Thyroid gland (tissue), 4 donors: Measurements from ENCODE around the gene FOXJ2. TPM values are rescaled to one million over a fixed set of nuclear protein-coding genes. Genes with fewer than 3 reads are reported as not detected.

Source experiments
- DNase-seq, 2 donors: peaks; one replicate each; pipeline ENCODE4 v3.0.0-alpha.2; 2019
- H3K27ac ChIP-seq, 3 donors: fragments of 200-600 bp; sonication (generic); 1 replicate in 2 of 3; 2 replicates in 1 of 3; pipeline ENCODE4 v1.5.1; 2016 to 2019; ENCODE audit warnings: mild to moderate bottlenecking in 1 of 3, moderate library complexity in 1 of 3
- H3K27me3 ChIP-seq: fragments of 200-600 bp; sonication (generic); one replicate; pipeline ENCODE4 v1.5.1; 2019
- H3K36me3 ChIP-seq, 2 donors: fragments of 200-600 bp; sonication (generic); one replicate each; pipeline ENCODE4 v1.5.1; 2016 to 2019
- H3K4me1 ChIP-seq, 2 donors: fragments of 200-600 bp; sonication (generic); one replicate each; pipeline ENCODE4 v1.5.1; 2017 to 2019
- H3K4me3 ChIP-seq, 3 donors: fragments of 200-600 bp; sonication (generic); replicated peaks in 1 of 3; 1 replicate in 2 of 3; 2 replicates in 1 of 3; pipeline ENCODE4 v1.5.1; 2016; ENCODE audit warnings: mild to moderate bottlenecking in 1 of 3
- H3K9me3 ChIP-seq: fragments of 200-600 bp; sonication (generic); one replicate; pipeline ENCODE4 v1.5.1; 2017
- POLR2A ChIP-seq, 2 donors: fragments of 450-650 bp; IDR thresholded peaks; one replicate each; pipeline ENCODE4 v1.6.1; 2017; ENCODE audit warnings: antibody characterized with exemption in 2 of 2, mild to moderate bottlenecking in 2 of 2, moderate library complexity in 1 of 2
- WGBS, 2 donors: methylation state at CpG; one replicate each; pipeline ENCODE4 v1.1.5; 2017; 5-methylcytosine and 5-hydroxymethylcytosine counted together
- intact Hi-C: fragments of 100-400 bp; cut with DNase I; formaldehyde crosslinking; loops from one replicate; pipeline ENCODE4 v1.15.1; 2023
- total RNA-seq, 4 donors: library from RNA; depleted of rRNA; stranded (reverse); fragments of >200 nt; gene quantifications; one replicate each; pipeline ENCODE4 v1.2.3, GENCODE V29; 2016
- TF ChIP-seq, protein P1 (sequence below), 6 experiments: fragments of 200-600 bp in 3 of 6; fragments of 450-650 bp in 3 of 6; sonication (generic) in 3 of 6; IDR thresholded peaks; one replicate each; pipeline ENCODE4 v1.5.1; 2016 to 2019; ENCODE audit warnings: antibody characterized with exemption in 6 of 6, mild to moderate bottlenecking in 2 of 6, inconsistent platforms in 1 of 6, moderate library complexity in 1 of 6

FOXJ2 gene
- total RNA-seq, 4 donors from 2014 or later = 14.0 to 18.3 (median 14.9) TPM

- peaks cover 0 to 8% of the 10 kb centered on the region in 2 donors for H3K4me1 ChIP-seq
- TF ChIP-seq, protein P1, sequence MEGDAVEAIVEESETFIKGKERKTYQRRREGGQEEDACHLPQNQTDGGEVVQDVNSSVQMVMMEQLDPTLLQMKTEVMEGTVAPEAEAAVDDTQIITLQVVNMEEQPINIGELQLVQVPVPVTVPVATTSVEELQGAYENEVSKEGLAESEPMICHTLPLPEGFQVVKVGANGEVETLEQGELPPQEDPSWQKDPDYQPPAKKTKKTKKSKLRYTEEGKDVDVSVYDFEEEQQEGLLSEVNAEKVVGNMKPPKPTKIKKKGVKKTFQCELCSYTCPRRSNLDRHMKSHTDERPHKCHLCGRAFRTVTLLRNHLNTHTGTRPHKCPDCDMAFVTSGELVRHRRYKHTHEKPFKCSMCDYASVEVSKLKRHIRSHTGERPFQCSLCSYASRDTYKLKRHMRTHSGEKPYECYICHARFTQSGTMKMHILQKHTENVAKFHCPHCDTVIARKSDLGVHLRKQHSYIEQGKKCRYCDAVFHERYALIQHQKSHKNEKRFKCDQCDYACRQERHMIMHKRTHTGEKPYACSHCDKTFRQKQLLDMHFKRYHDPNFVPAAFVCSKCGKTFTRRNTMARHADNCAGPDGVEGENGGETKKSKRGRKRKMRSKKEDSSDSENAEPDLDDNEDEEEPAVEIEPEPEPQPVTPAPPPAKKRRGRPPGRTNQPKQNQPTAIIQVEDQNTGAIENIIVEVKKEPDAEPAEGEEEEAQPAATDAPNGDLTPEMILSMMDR (IDR thresholded peaks at IDR 0.05) = no peak
- TF ChIP-seq POLR2A (IDR thresholded peaks at IDR 0.05) = no peak
- H3K36me3 ChIP-seq = no peaks in the 10 kb centered on the region
- H3K27me3 ChIP-seq = no peaks in the 10 kb centered on the region
- DNase-seq = no peak
- no peak overlapping the region for H3K27ac ChIP-seq
- WGBS, 2 donors = 71 to 86% methylated on average over 4 of the region's 4 CpGs
- H3K9me3 ChIP-seq = no peaks in the 10 kb centered on the region
- intact Hi-C loops = no loop called here
- no peak overlapping the region for H3K4me3 ChIP-seq
Measured at GRCh38 chr12:8077207-8077606, 44.7 kb downstream of the FOXJ2 start.

DNA sequence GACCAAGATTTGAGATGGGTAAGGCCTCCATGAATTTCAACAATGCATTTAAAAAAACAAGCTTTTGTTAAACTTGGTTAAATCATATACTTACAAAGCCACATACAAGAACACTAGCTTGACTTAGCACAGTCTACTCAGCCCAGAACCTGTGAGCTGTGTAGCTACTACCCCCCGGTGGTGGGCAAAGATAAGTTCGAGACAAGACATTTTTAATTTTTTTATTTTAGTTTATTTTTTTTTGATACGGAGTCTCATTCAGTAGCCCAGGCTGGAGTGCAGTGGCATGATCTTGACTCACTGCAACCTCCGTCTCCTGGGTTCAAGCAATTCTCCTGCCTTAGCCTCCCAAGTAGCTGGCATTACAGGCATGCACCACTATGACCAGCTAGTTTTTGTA lies 45.9 kb downstream of the FOXJ2 start:
- TF ChIP-seq, protein P1 (IDR thresholded peaks at IDR 0.05) = peak in 2 of 6 experiments; percentile 24 to 28
- TF ChIP-seq POLR2A (IDR thresholded peaks at IDR 0.05) = no peak
- DNase-seq = peak in 1 of 2 donors; percentile 9
- Histone ChIP-seq H3K36me3 (no peaks in the 10 kb centered on the region), H3K9me3 (no peaks in the 10 kb centered on the region), H3K27ac (no peak overlapping the region), H3K27me3 (no peaks in the 10 kb centered on the region), H3K4me1 (peaks cover 6 to 12% of the 10 kb centered on the region in 2 donors), H3K4me3 (no peak overlapping the region)
- intact Hi-C loops = no loop called here
- 34 to 37% methylated on average over 4 of the region's 4 CpGs for WGBS, 2 donors

DNA sequence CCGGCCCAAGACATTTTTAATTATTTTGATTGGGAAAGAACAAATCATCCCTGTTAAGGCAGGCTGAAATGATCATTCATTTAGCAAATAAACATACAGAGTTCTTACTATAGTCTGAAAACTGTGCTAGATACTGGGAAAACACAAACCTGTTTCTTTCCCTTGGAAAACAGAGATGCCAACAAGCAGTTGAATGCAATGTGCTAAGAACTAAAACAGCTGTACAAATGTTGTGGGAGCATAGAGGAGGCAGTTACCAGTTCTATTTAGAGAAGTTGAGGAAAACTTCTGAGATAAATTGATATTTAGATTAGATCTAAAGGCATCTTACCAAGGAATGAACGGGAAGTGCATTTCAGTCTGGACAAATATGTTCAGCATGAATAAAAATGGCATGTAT lies 46.4 kb downstream of the FOXJ2 start:
- H3K36me3 ChIP-seq = no peaks in the 10 kb centered on the region
- no peaks in the 10 kb centered on the region for H3K9me3 ChIP-seq
- intact Hi-C loops = no loop called here
- peaks cover 8 to 12% of the 10 kb centered on the region in 2 donors for H3K4me1 ChIP-seq
- H3K4me3 ChIP-seq = no peak overlapping the region
- H3K27me3 ChIP-seq = no peaks in the 10 kb centered on the region
- WGBS, 2 donors = 79 to 86% methylated on average over 2 of the region's 2 CpGs
- TF ChIP-seq POLR2A (IDR thresholded peaks at IDR 0.05) = no peak
- TF ChIP-seq, protein P1 (IDR thresholded peaks at IDR 0.05) = no peak
- no peak for DNase-seq
- no peak overlapping the region for H3K27ac ChIP-seq

- DNase-seq = no peak
- Histone ChIP-seq H3K27me3 (no peaks in the 10 kb centered on the region), H3K9me3 (no peaks in the 10 kb centered on the region), H3K4me1 (peaks cover 8 to 12% of the 10 kb centered on the region in 2 donors), H3K27ac (no peak overlapping the region), H3K4me3 (no peak overlapping the region), H3K36me3 (no peaks in the 10 kb centered on the region)
- TF ChIP-seq POLR2A (IDR thresholded peaks at IDR 0.05) = no peak
- TF ChIP-seq, protein P1 (IDR thresholded peaks at IDR 0.05) = no peak
- intact Hi-C loops = loop anchor here (5.0 kb wide), 1 partner anchor 48 kb away; the partner anchor contains the start of gene FOXJ2
Measured at GRCh38 chr12:8080120-8080519, 47.6 kb downstream of the FOXJ2 start.

- H3K36me3 ChIP-seq = no peaks in the 10 kb centered on the region
- peaks cover 8 to 12% of the 10 kb centered on the region in 2 donors for H3K4me1 ChIP-seq
- peak overlapping the region; percentile 64 to 91 (median 77) for H3K4me3 ChIP-seq
- TF ChIP-seq, protein P1 (IDR thresholded peaks at IDR 0.05) = no peak
- no peak for TF ChIP-seq POLR2A (IDR thresholded peaks at IDR 0.05)
- no peaks in the 10 kb centered on the region for H3K9me3 ChIP-seq
- 3 to 5% methylated on average over 15 of the region's 15 CpGs for WGBS, 2 donors
- intact Hi-C loops = loop anchor here (5.0 kb wide), 1 partner anchor 49 kb away; the partner anchor contains the start of gene FOXJ2
- DNase-seq = peak; percentile 22 to 34
- H3K27me3 ChIP-seq = no peaks in the 10 kb centered on the region
- H3K27ac ChIP-seq = peak overlapping the region; percentile 86 to 96 (median 87)
Measured at GRCh38 chr12:8081251-8081920, 48.9 kb downstream of the FOXJ2 start.
